ENCODE results near the gene ZNF479.
"Not testable (repeated sequence)": the region's sequence is repeated elsewhere in the genome, so short reads cannot be mapped to it uniquely, and the experiment has no call there.

DNA sequence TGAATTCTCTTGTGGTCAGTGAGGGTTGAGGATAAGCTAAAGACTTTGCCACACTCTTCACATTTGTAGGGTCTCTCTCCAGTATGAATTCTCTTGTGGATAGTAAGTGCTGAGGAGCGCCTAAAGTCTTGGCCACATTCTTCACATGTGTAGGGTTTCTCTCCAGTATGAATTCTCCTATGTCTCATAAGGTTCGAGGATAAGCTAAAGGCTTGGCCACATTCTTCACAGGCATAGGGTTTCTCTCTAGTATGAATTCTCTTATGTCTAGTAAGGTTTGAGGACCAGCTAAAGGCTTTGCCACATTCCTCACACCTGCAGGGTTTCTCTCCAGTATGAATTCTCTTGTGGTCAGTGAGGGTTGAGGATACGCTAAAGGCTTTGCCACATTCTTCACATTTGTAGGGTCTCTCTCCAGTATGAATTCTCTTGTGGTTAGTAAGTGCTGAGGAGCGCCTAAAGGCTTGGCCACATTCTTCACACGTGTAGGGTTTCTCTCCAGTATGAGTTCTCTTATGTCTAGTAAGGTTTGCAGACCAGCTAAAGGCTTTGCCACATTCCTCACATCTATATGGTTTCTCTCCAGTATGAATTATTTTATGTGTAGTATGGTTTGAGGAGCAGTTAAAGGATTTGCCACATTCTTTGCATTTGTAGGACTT is 12.0 kb downstream of the ZNF479 start:
- not testable (repeated sequence) for TF ChIP-seq POLR2A, CTCF, POLR2AphosphoS5 (IDR thresholded peaks at IDR 0.05)

Measured in prostate gland (tissue), 2 donors.